HG03196 (cell line): ENCODE measurements around the gene PPP1R12C.
"Not testable (repeated sequence)": the region's sequence is repeated elsewhere in the genome, so short reads cannot be mapped to it uniquely, and the experiment has no call there.

Source experiments
- ATAC-seq: cut with Tn5 transposase; IDR thresholded peaks from one replicate; pipeline ENCODE4 v1.9.1; 2021; ENCODE audit not compliant: unreplicated experiment

PPP1R12C gene

GRCh38 chr19:55076321-55076720, 41.1 kb downstream of the PPP1R12C start:
- ATAC-seq = no peak

DNA sequence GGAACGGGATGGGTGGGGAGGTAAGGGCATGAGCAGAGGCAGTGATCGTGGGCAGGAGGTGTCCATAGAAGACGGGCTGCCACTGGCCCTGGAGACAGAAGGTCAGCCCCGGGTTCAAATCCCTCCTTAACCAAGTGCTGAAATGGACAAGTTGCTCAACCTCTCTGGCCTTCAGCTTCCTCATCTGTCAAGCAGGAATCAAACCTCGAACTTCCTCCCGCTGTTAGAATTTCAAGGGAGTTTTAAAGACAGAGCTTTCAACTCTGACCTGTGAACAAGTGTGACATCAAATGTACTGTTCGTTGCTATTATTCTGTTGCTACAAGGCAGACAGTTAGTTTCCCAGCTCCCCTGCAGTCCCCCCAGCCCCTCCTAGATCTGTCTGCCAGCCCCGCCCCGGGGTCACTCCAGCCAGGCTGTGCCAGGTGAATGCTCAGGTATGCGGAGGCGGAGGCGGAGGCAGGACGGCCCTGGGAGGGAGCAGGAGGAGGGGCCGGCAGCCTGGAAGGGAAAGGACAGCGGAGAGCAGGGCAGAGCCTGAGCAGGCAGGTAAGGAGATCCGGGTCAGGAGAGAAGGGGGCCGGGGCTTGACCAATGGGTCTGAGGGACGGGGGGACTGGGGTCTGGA, 42.0 kb downstream of the PPP1R12C start, which contains the start of gene EPS8L1:
EPS8L1 (plus strand) TSS at position 499 of the 628 bp plus-strand sequence. CDS start 576 bp downstream, outside the sequence.
- ATAC-seq = no peak

DNA sequence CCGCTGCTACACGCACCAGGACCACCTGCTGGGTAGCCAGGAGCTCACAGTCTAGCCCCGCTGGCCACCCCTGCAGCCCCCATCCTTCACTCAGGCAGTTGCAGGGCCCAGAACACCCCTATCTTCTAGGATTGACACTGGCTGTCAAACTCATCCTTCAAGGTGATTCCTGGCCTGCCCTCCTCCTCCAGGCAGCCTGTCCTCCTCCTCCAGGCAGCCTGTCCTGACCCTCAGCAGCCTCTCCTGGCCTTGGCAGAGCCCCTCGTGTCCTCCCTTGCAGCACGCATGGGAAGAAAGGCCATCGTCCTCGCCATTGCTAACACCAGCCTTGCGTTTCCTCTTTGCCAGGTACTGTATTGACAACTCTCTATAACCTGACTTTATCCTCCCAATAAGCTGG, 45.5 kb downstream of the PPP1R12C start:
- ATAC-seq = no peak

DNA sequence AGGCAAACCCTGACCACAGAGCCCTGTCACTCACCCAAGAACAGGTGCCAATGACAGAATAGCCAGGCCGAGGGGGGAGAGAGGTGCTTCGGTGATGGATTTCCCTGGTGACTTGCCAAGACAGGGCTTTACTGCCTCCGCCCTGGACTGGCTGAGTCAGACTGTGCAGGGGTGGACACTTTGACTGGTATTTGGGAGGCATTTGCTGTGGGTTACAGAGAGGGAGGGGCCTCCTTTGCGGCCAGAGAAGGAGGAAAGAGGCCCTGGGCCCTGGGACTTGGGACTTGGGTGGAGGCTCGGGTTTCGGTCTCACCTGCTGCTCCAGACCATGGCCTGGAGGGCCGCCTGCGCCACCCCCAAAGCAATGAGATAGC, 46.3 kb downstream of the PPP1R12C start:
- ATAC-seq = no peak

DNA sequence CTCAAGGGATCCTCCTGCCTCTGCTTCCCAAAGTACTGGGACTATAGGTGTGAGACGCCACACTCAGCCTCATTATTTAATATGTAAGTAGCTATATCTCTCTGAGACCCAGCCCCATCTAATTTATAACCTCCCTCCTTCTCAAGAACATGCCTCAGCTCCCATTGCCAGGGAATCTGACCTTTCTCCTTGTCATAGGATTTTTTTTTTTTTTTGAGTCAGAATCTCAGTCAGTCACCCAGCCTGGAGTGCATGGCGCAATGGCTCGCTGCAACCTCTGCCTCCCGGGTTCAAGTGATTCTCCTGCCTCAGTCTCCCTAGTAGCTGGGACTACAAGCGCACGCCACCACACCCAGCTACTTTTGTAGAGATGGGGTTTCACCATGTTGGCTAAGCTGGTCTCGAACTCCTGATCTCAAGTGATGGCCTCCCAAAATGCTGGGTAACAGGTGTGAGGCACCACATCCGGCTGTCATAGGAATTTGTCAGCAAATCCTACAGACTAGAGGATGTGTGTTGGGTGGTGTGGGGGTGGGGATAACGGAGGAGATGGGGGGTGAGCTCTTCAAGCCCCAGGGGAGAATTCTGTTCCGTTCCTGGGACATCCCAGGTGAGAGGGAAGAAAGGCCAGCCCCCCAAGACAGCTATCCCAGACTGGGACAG, 46.8 kb downstream of the PPP1R12C start:
- ATAC-seq = no peak

GRCh38 chr19:55069865-55070197, 47.6 kb downstream of the PPP1R12C start:
- ATAC-seq = no peak

DNA sequence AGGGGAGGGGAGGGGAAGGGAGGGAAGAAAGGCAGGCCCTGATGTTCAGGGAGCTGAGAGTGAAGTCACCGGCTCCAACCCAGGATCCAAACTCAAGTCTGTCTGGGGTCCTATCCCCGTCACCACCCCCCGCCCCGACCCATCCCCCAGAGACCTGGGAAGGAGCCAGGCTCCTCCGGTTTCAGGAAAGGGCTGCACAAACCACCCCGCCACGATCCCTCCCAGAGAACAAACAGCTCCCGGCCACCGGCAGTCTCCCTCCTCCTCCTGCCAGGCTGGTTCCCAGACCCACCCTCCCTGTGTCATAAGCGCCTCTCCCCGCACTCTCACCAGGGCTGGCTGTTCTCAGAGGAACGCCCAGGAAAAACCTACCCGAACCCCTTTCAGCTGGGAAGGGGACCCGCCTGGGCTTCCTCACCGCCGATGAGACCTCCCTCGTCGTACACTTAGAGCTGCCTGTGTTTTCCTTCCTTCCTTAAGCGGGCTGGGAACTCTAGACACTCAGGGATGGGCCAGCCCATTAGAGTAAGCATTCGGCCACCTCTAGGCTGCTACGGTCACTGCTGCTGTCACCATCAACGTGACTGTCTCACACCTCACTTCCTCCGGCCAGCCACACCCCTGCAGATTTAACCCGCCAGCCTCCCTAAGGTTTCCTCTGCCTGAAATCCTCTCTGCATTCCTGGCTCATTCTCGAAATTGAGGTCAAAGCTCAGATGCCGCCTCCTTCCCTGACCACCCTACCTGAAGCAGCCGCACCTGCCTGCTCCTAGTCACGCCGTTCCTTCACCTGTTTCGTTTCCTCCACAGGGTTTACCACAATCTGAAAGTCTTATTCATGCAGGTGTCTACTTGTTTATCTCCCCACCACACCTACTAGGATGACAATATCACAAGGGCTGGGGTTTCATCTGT, 48.2 kb downstream of the PPP1R12C start:
- ATAC-seq = no peak

DNA sequence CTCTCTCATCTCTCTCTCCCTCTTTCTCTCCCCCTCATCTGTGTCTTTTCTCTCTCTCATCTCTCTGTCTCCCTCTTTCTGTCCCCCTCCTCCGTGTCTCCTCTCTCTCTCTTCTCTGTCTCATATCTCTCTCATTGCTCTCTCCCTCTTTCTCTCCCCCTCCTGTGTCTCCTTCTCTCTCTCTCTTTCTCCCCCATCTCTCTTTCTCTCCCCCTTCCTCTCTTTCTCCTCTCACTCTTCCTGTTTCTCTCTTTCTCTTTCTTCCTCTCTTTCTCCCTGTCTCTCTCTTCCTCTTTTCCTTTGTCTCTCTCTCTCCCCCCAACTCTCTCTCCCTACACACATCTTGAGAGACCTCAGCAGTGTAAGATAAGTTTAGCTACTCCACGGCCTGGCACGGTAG, 49.6 kb downstream of the PPP1R12C start:
- ATAC-seq = no peak

GRCh38 chr19:55066107-55066709, 51.2 kb downstream of the PPP1R12C start:
- no peak for ATAC-seq

- not testable (repeated sequence) for ATAC-seq
Observed at GRCh38 chr19:55065516-55065915, 51.9 kb downstream of the PPP1R12C start.

GRCh38 chr19:55063492-55063843, 54.0 kb downstream of the PPP1R12C start:
- ATAC-seq = no peak

GRCh38 chr19:55062735-55063491, 54.5 kb downstream of the PPP1R12C start, which contains the start of gene RDH13:
TSS of gene RDH13 (minus strand) at chr19:55063148. CDS start at chr19:55063032, 116 bp downstream.
- ATAC-seq = peak; percentile 85

GRCh38 chr19:55060287-55060686, 57.1 kb downstream of the PPP1R12C start:
- not testable (repeated sequence) for ATAC-seq

GRCh38 chr19:55058781-55059610, 58.4 kb downstream of the PPP1R12C start:
- ATAC-seq = no peak

GRCh38 chr19:55056827-55057226, 60.6 kb downstream of the PPP1R12C start:
- no peak for ATAC-seq

- ATAC-seq = no peak
Observed at GRCh38 chr19:55053735-55054134, 63.7 kb downstream of the PPP1R12C start.

GRCh38 chr19:55050749-55051532, 66.5 kb downstream of the PPP1R12C start:
- ATAC-seq = no peak

DNA sequence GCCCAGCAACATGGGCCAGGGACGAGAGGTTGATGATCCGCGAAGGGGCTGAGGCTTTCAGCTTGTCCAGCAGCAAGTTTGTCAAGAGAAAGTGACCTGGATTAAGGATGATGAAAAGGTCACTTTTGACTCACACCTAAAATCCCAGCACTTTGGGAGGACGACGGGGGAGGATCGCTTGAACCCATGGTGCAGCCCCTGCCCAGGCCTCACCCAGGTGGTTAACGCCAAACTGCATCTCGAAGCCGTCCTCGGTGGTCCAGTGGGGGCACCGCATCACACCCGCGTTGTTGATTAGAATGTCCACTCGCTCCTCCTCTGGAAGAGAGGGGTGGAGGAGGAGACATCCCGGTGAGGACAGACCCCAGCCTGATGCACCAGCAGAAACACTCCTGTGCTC, 69.0 kb downstream of the PPP1R12C start:
- no peak for ATAC-seq

DNA sequence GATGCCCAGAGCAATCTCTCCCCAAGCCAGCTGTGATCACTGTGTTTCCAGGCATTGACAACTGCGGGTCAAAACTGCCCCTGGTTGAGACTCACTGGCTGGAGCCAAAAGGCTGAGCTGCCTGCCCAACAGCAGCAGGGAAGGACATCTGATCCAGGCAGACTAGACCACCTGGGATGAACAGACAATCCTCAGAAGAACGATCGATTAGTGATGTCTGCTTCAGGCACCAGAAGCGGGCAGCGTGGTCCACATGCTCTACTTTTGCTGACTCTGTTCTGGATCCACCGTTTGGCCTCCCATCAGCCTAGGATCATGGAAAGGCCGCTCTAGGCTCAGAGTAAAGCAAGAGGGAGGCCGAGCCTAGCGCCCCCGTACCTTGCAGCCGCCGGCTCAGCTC, 69.5 kb downstream of the PPP1R12C start:
- ATAC-seq = no peak
